DMS53 treated with DMSO at 0.1 percent for 48 hours (cell line): ENCODE measurements around the gene YARS1.
A peak's percentile ranks its signal among the peaks of the same experiment; 100 is the strongest.

ENCODE experiments used
- DNase-seq: peaks from one replicate; lab custom pipeline; 2025; ENCODE audit not compliant: unreplicated experiment; lab: John Stamatoyannopoulos, UW

The YARS1 gene

DNA sequence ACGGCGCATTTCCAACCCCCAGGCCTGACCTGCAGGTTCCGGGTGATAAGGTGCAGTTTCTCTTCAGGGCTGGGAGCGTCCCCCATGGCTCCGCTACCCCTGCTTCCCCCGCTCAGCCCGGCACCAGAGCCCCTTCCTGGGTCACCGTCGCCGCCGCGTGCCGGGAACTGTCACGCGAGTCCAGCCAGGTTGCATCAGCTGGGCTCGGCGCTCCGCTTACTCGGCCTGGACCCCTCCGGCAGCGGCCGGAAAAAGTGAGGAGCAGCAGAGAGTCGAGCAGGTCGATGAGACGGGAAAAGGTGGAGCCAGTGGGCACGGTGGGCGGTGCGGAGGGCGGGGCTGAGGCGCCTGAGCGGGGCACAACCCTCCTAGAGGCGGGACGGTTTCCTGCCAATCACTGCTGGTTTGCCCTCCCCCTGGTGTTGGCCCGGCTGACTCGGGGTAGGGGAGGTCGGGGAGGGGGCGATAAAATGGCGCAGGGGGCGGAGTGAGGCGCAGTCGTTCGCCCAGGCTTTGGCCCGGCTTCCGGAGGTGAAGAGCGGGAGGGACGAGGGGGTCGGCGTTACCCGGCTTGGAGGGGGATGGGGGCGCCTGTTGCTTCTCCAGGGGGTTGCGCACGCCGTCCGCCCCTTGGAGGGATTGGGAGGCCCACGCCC lies at the start of gene YARS1, which contains the start of gene S100PBP:
TSS of gene YARS1 (minus strand) at position 200 of the 656 bp plus-strand sequence. CDS start at position 86, 114 bp downstream.
TSS of gene S100PBP (plus strand) at position 495 of the 656 bp plus-strand sequence. CDS start 8,447 bp downstream, outside the sequence.
- DNase-seq = peak; percentile 96

- no peak for DNase-seq
Observed at GRCh38 chr1:32865639-32866405, 48.7 kb upstream of the YARS1 start.

- DNase-seq = no peak
Observed at GRCh38 chr1:32864375-32865019, 47.3 kb upstream of the YARS1 start.

GRCh38 chr1:32863881-32864245 lies 46.7 kb upstream of the YARS1 start:
- no peak for DNase-seq

DNA sequence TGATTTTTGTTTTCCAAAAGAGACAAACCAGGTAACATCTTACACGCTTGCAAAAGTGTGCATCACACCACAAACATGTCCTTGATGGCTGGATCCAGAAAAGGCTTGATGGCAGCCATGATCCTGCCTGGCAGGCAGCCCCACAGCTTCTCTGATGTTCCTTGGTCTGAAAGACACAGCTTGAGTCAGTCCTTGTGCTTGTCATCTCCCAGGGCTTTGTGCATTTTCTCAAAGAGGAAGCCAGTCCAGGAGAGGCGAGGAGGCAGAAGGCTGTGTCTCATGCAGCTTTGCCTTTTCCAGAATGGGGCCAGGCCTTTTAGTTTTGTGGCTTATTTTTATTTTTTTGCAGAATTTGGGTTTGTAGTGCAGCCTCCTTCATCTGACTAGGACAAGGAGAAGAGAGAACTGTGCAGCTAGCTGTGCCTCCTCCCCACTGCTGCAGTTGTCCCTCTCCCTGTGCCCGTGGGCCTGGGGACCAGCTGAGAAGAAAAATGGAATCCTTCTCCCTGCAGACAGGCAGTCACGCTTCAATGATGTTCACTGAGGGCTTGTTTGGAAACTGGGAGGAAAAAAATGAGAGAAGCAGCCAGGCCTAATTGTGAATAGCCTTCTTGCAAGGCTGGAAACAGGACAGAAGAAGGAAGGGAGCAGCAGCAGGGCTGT lies 46.2 kb upstream of the YARS1 start:
- DNase-seq = no peak

DNA sequence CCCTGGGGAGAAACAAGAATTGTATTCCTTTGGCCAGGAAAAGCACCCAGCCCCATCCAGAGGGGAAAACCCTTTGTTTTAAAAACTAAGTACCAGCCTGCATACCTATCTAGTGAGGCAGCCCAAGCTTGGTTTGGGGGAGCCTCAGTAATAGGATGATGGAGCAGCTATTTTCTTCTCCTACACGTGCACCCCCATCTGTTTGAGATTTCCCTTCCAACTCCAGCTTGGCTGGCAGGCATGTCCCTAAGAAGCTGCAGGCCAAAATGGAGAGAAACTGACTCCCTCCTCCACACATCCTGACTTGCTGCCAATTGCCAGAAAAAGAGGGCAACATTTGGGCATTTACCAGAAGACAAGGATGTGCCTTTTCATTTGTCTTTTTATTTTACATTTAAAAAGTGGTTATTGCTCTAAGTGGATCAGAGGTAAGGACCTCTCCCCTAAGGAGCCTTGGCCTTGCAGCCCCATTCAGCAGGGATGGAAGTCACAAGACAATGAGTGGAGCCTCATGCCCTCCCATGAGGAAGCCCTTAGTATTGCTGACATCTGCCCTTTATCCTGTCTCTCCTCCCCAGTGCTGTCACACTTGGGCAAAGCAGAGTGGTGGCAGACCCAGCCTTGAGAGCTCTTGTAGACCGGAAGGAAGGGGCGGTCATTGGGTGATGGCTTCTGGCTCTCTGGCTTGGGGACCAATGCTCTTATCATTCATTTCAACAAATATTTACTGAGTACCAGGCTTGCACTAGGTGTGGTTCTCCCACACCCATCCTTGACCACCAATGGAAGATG lies 44.9 kb upstream of the YARS1 start:
- DNase-seq = no peak

GRCh38 chr1:32860566-32860965 lies 43.4 kb upstream of the YARS1 start:
- no peak for DNase-seq

DNA sequence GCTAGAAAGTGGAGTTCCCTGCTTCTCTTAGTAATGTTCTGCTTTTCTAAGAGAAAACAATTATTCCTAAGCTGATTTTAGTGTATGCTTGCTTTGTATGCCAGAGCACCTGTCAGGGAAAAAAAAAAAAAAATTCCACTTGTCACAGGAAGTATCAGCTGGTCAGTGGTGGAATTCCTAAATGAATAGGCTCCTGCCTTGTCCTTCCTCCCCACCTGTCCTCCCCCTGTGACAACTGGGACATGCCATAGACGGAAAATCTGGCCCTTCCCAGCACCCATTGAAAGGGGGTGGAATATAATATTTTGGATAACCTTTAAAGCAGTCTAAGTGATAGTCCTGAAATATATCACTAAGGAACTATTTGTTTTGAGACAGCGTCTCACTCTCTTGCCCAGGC lies 42.8 kb upstream of the YARS1 start:
- no peak for DNase-seq

- no peak for DNase-seq
Observed at GRCh38 chr1:32858791-32859190, 41.6 kb upstream of the YARS1 start.

DNA sequence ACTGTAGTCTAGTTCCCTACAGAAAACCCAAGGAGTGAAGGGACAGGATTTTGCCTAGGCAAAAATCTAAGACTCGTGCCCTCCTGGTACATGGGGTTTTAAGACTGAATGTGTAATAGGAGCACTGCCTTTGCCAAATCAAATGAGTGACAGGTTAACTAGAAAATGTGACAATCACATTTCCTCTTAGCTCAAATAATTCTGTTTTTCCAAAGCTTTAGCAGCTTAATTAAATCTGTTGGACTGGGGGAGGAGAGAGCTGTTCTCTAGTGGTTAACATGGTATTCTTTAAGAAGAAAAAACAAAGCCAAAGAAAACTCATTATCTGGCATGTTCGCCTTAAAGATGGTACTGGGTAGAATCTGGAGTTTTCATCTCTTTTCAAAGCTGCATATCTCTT lies 41.0 kb upstream of the YARS1 start:
- no peak for DNase-seq

DNA sequence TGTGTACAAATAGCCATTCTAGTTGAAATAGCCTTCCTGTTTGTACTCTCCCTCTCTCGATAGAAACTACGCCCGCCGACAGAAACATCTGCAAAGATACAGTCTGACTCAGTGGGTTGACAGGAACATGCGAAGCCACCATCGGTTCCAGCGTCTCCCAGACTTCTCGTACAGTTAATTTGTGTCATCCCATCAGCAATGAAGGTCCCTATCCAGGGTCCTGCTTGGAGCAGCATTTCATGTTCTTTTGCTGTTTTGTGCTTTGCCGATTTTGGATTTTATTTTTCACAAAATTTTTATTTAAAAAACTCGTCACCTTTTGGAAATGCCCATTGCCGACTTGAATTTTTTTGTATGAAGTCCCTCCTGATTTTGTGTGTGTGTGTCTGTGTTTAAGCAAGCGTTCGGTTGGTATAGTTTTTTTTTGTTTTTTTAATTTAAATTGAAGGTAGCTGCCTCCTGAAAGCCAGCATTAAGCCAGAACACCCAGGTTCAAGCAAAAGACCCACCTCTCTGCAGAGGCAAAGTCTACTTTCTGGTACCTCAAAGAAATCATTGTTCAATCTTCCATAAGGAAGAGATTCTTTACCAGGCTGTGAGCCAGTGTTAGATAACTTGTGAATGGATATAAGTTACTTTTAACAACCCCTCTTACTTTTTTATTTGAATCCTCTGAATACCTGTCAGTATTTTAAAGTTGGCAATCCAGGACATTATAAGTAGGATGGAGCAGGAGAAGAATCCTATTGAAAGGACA lies 38.9 kb upstream of the YARS1 start:
- DNase-seq = no peak

DNA sequence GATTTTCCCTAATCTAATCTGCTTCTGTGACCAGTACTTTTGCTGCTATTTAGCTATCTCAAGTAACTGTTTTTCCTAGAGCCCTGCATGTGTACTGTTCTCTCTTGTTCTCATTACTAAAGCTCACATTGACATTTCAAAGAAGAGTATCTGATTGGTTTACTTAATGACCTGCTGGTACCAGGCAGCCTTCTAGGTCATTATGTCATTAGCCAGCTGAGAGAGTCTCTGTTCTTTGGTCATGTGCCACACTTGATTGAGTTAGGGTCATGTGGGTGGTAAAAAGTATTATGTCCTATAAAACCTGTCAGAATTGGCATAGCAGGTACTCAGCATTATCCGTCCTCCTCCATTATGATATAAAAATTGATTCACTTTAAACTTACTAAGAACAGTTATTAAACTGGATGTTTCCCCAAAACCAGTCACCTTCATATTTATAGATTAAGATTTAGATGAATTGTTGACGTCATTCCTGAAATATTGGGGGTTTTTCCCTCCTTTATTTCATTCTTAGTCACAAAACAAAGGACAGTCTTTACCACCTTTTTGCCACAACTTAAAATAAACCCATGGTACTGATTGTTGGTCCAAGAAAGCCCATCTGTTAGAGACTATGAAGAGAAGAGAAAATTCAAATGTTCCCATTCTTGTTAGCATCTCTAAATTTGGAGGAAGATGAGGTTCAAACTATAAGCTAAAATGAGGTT lies 31.4 kb upstream of the YARS1 start:
- no peak for DNase-seq

- DNase-seq = no peak
Observed at GRCh38 chr1:32831878-32832277, 14.7 kb upstream of the YARS1 start.

DNA sequence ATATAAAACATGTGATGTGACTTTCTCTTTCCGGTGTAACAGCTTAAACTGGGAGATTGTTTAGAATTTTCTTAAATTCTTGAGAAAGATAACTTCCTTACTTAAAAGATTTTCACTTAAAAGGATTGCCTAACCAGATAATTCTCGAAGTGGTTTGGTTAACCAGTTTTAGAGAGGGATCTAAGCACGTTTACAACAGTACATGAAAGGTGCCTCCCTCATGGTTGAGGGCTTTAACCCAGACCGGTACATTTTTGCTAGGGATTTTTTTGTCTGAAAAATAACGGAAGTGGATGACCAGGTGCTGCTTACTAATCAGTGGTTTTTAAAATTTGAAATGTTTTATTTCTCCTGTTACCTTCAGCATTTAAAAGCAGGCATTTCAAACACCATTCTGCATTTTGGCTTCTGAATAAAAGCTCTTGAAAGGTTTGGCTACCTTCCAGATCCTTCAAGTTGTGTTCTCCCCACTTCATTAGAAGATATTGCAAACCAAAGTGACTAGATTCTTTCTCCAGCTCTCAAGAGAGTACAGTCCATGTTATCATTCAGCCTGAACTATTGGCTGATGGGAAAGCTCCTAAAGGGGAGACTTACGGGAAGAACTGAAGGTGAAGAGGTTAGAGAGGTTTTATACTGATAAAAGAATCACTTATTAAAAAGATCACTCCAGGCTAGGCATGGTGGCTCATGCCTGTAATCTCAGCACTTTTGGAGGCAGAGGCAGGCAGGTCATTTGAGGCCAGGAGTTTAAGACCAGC lies 13.1 kb upstream of the YARS1 start:
- no peak for DNase-seq

- DNase-seq = no peak
Observed at GRCh38 chr1:32828341-32828740, 11.2 kb upstream of the YARS1 start.

DNA sequence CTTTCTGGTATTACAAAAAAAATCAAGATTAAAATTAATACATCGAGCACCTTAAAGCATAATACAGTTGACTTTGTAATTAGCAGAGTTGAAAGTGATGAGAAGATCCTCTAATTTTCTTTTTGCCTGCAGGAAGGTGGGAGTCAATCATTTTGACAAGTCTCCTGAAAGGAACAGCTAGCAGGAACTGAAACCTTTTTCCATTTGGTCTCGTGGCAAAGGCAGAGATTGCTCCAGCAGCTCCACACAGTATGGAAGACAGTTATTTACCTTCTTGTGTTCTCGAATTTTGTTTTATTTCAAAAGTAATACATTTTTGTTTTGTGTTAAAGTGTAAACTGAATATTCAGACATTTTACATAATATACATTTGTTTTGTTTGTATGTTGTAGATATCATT lies 8.0 kb upstream of the YARS1 start:
- no peak for DNase-seq

GRCh38 chr1:32818804-32819541 lies 1.8 kb upstream of the YARS1 start:
- DNase-seq = no peak
